Endometrial microvascular endothelial cells (primary cell): Measurements from ENCODE around the gene CHN1. TPM values are rescaled to one million over a fixed set of nuclear protein-coding genes. Genes with fewer than 3 reads are reported as not detected.

Experiments
- in situ Hi-C: cut with HindIII; loops from 2 replicates; pipeline ENCODE4 v1.10.0; 2017; ENCODE audit warnings: low sequenced_read_pairs, low pct_unique_long_range_greater_than_20kb; ENCODE audit errors: inconsistent ontology term
- total RNA-seq: library from RNA; depleted of rRNA; stranded (reverse); fragments of >200 nt; gene quantifications from one replicate; pipeline ENCODE4 v1.2.3, GENCODE V29; 2015; ENCODE audit errors: inconsistent ontology term

Gene CHN1
- total RNA-seq, 1 donor from 2014 or later: 26.0 TPM

DNA sequence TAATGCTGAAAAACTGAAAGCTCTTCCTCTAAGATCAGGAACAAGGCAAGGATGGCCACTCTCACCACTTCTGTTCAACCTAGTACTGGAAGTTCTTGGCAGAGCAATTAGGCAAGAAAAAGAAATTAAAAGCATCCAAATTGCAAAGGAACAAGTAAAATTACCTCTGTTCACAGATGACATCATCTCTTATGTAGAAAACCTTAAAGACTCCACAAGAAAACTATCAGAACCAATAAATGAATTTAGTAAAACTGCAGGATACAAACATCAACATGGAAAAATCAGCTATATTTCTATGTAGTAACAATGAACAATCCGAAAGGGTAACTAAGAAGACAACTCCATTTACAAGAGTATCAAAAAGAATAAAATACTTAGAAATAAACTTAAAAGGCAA, 112.2 kb downstream of the CHN1 start:
- in situ Hi-C loops: no loop called here

DNA sequence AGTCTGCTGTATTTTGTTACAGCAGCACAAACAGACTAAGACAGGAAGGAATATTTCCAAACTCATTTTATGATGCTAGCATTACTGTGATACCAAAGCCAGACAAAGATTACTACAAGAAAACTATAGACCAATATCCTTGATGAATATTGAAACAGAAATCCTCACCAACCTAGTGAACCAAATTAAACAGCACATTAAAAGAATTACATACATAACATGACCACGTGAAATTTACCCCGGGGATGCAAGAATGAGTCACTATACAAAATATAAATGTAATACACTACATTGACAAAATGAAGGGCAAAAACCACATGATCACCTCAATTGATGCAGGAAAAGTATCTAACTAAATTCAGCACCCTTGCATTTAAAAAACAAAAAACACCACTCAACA, 112.6 kb downstream of the CHN1 start:
- in situ Hi-C loops: no loop called here

DNA sequence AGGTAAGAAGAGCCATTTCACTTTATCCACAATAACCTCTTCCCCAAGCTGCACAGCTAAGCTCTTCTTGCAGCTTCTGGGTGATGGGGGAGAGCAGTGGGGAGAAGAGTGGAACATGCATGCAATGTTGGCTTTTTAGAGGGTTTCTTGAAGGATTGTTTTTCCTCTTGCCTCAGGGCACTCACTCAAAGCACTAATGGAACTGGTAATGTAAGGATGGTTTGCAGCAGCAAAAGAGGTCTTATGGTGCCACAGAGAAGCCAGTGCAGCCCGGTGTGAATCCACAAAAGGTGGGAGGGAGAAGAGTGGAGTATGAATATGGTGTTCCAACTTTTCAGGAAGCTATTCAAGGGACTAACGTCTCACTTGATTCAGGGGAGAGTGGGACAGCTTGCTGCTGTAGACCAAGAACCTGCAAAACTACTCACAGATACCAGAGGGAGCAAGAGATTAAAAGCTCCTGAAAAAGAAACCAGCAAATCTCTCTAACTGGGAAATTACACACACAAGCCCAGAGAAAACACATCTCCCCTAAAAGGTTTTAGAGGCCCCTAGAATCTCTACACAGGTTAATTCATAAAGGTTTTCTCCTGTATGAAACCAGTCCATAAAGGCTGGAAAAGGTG, 116.4 kb downstream of the CHN1 start:
- in situ Hi-C loops: no loop called here

DNA sequence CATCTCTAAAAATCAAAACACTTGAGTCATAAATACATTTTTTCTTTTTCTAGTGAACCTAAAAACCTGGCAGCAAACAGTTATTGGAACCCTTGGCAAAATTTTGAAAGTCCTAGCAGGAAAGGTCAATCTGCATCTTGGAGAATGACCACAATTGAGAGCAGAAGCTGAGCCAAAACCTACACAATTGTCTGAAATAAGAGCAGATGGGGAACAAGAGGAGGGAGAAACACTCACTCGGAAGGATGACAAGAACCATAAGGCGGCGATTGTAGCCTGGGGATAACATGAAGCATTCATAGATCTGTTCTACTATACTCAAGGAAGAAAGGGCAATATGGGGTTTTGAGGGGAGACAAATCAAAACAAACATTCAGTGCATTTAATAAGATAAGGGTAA, 117.0 kb downstream of the CHN1 start:
- in situ Hi-C loops: no loop called here

DNA sequence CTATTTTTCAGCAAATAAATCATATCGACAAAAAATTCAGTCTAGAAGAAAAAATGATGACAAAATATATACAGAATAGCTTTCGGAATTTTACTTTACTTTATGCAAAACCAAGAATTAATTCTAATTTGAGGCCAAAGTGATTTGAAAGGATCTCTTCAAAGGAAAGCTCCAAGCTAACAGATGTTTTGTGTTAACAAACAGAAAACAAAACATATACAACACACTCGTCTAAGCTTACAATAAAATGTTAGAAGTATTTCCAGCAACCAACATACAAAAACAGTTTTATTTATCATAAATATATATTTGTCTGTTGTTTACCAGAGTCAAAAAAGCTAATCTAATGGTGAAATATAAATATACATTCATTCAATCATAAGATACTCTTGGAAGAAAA, 122.8 kb downstream of the CHN1 start:
- in situ Hi-C loops: no loop called here

DNA sequence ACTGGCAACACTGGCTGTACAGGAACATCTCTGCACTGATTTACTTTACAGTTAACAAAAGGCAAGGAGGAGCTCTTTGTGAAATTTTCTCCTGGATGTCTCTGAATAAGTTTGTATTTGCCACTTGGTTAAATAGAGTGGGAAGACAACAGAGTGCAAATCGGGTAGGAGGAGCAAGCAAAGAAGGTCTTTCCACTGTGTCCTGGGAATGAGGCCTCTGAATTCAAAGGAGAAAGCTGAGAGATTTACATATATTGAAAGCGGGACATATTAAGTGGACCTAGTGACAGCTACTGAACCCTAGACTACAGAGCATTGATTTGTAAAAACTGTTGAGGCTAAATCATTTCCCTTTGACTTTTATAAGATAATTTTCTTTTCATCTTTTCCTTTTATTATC, 123.5 kb downstream of the CHN1 start:
- in situ Hi-C loops: no loop called here

DNA sequence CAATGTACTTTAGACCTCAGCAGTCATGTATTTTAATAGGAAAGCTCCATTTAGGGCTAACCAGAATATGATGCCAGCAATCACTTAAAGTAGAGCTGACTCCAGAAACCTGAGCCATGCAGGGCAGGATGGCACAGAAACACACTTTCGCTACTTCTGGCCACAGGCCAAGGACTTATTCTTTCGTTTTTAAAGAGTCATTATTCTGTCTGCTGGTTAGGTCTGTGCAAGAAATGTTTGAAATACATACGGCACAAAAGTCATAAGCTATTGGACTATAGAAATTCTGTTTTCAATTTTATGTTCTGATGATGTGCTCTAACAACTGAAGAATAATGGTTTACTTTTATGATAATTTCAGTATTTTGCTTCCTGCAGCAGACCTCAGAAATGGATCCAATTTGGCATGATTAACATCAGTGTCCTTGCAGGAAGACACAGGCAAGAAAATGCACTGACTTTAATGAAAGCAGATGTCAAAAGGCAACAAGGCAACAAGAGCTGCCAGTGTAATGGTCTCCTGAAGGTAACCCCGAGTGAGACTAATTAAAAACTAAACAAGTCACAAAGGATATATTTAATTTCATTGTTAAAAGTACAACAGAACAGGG, 126.5 kb downstream of the CHN1 start:
- in situ Hi-C loops: no loop called here

DNA sequence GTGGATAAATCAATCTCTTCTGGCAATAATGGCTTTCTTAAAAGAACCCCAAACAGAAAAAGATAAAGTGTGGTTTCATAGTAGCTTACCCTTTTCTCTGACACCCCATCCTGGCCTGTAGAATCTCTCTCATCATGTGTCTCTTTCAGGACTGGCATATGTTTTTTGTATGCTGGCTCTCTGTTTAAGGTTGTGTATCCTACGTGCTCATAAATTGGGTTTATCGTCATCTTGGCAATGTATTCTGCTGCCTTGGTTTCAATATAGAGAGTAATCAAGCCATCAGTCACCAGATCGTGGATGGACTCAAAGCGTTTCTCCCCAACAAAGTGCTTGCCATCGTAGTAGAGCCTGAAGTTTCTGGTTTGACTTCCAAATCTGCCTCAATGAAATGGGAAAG, 127.4 kb downstream of the CHN1 start:
- in situ Hi-C loops: no loop called here

DNA sequence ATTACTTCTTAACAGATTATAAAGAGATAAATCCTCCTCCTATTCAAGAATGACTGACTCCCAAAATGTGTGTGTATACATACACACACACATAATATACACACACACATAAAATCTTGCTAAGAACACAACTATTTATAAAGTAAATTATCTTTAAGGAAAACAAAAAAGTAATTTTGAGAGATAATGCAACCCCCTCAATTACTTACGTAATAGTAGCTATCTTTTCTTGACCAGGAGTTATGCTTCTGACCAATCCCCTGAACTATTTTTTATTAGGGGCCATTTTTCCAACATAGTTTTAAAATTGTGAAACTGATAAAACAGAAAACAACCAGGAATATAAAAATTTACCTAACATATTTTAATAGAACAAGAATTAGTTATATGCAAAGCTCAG, 127.9 kb downstream of the CHN1 start:
- in situ Hi-C loops: no loop called here

DNA sequence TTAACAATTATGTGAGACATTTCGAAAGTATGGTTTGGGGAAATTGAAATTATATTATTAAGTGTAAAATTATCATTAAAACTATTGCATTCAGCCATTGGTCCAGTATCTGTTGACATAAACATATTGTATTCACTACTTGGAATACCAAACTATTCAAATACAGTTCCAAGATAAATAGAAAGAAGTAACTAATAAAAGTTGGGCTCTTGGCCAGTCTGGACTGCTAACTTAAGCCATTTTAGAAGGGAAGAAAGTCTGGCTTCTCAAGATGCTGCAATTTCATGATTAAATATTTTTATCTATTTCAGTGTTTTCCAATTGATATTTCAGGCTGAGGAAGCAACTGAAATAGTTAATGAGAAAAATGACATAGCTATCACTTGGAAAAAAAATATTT, 131.1 kb downstream of the CHN1 start:
- in situ Hi-C loops: no loop called here

DNA sequence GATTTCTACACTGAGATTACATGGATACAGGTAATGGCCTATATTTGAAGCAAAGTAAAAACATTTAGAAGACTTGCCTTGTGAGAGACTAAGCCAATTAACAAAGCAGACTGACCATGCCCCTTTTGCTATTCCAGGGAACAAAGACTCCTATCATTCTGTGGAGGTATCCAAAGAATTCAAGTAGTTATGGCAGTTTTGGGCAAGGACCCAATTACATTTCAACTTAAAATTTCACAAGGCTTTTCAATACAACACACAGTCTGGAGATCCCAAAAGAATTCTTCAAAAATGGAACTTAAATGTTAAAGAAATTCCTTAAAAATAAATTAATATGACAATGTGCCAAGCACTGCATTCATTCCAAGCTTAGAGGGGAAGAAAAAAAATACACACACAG, 131.7 kb downstream of the CHN1 start:
- in situ Hi-C loops: no loop called here

DNA sequence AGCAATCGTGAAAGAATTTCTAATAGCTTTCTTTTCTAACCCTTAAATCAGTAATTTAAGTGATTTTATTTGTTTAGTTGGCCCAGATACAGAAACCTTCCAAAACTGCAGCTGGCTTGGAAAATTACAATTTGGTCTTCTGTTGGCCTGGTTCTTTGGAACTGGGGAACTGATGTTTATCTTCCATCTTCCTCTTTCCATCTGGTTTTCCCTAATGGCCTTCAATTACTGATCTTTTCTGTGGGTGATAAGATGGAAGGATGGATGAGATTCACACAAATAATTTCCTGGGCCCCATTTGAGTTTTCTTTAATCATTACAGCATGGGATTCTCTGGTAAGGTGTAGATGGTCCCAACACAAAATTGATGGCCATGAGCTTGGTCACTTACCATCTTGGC, 134.4 kb downstream of the CHN1 start:
- in situ Hi-C loops: no loop called here

DNA sequence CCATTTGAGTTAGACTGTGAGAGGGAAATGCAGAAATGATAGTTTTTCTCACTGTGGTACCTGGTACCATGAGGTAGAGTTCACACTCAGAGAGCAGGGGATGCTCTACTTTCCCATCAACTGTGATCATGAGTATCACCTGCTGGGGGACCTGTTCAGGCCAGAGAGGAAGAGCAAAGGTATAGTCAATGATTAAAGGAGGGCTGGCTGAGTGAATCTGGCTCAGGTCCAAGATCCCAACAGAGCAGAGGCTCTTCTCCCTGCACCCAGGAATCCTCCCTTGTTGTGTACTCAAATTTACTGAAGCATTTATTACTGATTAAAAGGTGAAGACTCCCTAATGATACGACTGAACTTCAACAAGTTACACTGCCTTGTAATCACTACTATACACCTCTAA, 136.3 kb downstream of the CHN1 start:
- in situ Hi-C loops: no loop called here

DNA sequence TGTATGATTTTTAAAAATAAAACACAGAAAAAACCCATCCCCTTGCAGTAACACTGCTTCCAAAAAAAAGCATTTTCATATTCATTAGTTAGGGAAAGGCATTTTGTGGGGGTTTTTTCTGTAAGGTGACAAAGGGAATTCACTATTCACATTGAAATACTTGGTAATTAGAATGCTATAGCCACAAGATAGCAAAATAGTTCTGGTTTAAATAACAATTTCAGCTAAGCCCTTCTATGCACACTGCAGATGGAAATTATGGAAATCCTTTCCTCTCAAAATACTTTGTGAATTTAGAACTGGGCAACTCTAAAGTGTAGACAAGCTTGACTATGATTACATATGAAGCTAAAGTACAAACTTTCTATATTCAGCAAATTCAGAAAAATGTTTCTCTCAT, 138.8 kb downstream of the CHN1 start:
- in situ Hi-C loops: no loop called here

DNA sequence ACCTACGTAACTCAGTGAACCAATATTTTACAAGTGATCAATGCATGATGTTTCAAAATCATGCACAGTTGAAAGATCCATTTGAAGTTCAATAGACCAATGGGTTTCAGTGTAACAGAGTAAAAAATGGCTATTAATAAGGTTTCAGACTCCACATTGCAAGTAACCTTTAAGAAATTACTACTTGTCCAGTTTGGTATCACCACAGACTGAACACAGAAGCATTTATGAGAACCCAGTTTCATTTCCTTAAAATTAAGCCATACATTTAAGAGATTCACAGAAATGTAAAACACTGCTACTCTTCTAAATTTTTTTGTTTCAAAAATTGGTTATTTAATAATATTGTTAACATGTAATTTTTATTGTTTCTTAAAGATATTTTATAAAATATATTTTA, 142.0 kb downstream of the CHN1 start:
- in situ Hi-C loops: no loop called here

DNA sequence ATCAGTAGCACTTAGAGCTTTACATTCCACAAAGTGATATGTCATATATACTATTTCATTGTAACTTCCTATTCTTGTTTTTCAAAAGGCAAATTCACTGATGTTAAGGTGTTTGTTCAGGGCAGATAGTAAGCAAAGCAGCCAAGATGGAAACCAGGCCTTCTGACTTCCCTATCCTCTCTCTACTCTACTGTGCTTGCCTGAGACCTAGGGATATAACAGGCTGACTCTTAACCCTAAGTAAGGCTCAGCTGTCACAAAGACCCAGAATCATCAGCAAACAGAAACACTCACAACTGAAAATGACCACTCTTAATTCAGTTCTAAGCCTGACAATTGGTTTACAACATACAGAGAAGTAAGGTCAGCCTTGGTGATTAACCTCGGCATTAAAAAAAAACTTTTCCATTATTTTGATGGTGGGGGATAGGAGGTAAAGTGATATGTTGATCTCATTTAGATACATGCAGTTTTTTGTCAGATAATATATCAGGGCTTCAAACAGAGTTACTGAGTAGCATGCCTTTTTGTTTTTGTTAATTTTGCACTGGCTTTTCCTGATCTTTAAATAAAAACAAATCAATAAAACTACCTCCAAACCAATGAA, 145.5 kb downstream of the CHN1 start:
- in situ Hi-C loops: no loop called here

DNA sequence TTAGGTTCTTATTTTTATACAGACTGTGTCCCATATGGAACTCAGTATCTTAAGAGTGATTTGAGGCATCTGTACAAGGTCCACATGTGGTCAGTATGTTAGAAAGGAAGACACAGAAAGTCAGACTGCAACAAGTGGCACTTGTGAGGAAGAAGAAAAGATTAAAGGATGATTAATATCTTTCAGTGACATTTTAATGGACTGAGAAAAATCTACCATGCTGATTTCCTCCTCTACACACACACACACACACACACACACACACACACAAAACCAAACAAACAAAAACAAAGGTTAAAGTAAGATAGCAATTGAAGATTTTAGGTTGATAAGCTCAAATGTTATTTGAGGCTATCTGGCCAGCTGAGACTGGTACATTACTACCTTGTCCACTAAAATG, 146.4 kb downstream of the CHN1 start:
- in situ Hi-C loops: no loop called here

DNA sequence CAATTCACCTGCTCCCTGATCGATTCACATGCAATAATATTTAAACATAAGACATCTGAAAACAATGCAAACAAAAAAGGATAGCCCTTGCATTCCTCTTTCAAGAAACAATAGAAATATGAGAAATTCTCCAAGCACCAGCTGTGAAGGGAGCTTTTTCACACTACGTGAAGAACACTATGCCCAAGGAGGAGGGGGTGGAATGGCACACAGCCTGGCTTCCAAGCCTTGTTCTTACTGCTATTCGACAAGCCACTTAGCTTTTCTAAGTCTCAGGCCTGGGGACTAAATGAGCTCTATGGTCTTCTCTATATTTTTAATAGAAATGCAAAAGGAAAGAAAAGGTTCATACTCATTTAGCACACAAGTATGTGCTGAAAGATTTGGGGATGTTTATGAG, 148.7 kb downstream of the CHN1 start:
- in situ Hi-C loops: no loop called here

DNA sequence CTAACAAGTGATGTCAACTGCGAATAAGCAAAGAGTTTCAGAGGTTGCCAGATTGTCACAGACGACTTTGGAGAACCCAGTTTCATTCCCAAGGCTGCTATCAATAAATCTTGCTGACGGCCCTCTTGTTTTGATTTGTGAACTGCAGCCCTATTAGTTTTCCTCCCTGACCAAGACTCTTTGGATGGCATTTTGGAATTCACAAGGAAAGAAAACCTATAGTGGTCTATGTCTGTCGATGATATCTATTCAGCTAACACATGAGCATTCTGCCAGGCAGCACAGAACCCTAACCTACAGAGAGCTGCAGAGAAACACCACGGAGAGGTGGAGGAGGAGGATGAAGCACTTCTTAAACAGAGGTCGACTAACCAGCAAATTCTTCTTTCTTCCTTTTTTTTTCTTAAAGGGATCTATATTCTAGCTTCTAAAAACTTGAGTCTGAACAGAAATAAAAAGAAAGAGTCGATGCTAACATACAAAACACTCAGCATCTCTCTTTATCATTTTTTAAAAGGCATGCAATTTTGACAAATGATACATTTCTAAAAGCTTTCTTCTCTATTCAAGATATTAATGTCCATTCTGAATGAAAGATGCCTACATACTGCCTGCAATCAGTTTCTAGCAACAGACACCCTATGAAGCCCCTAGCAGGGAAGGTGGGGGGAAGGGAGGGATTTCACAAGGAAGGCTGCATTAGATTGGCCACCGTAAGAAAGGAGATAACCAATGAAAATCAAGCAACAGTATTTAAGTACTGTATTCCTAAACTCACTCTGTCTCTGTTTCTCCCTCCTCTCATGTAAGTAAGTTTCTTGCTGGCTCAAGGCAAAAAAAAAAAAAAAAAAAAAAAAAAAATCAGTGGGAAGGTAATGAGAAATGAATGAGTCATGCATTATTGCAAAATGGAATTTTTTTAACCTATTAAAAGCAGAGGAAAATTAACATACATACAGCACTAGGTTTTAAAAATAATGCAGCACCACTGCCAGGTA, 157.9 kb downstream of the CHN1 start:
- in situ Hi-C loops: no loop called here

DNA sequence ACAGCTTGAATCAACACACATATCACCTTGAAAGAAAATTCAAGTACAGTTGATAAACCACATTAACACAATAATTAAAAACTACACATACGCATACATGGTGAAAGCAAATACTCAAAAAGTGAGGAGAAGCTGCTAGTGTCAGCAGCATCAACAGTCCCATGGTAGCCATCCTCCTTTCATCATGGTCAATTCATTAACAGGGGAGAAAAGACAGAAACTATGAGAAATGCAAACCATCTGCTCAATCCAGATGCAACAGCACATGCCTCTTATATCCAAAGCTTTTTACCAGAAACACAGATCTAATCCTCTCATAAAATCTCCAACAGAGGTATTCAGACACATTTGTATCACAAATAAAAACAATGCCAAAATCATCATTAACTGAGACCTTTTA, 159.0 kb downstream of the CHN1 start:
- in situ Hi-C loops: no loop called here
